Nephron progenitor cell (in vitro differentiated cells): ENCODE measurements around the gene CD52.

Source experiments
- DNase-seq: peaks from one replicate; pipeline ENCODE4 v3.0.0; 2021
- H3K27ac Mint-ChIP-seq: 2 replicates; pipeline ENCODE4 v1.8.0; 2021; ENCODE audit warnings: mild to moderate bottlenecking, moderate library complexity, mixed read lengths
- H3K27me3 Mint-ChIP-seq: 2 replicates; pipeline ENCODE4 v1.8.0; 2021; ENCODE audit warnings: mild to moderate bottlenecking, low read depth, mixed read lengths; ENCODE audit not compliant: poor library complexity
- H3K36me3 Mint-ChIP-seq: 2 replicates; pipeline ENCODE4 v1.8.0; 2021; ENCODE audit warnings: low read depth, mixed read lengths
- H3K4me1 Mint-ChIP-seq: 2 replicates; pipeline ENCODE4 v1.8.0; 2021; ENCODE audit warnings: mixed read lengths
- H3K4me3 Mint-ChIP-seq: 2 replicates; pipeline ENCODE4 v1.8.0; 2021; ENCODE audit warnings: mild to moderate bottlenecking, moderate library complexity, mixed read lengths
- H3K9me3 Mint-ChIP-seq: 2 replicates; pipeline ENCODE4 v1.8.0; 2021; ENCODE audit warnings: mild to moderate bottlenecking, moderate library complexity, mixed read lengths
- CTCF ChIP-seq: fragments of 200-600 bp; sonication (generic); IDR thresholded peaks from 2 replicates; pipeline ENCODE4 v1.5.0; 2021; ENCODE audit warnings: antibody characterized with exemption

Gene CD52

DNA sequence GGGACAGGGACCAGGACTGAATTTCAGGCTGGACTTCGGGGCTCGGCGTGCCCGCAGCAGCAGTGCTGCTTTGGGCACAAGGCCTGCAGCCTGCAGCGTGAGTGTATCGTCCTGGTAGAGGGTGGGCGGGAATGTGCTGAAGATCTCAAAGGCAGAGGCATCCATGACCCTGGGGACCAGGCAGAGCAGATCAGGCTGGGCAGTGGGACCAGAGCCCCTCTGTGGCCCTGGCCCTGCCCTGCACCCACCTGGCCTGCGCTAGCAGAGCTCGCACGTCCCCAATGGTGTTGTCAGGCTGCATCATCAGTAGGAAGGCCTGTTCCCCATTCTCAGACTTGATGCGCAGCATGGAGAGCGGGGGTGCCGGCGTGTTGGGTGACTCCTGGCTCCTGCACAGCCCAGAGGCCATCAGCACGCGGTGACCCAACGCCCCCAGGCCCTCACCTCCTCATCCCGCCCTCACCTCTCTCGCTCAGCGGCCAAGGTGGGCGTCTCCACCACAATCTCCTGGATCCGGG lies 35.3 kb upstream of the CD52 start:
- no peaks in the 10 kb centered on the region for H3K9me3 Mint-ChIP-seq
- no peak for TF ChIP-seq CTCF
- H3K4me1 Mint-ChIP-seq, result peaks cover 74% of the 10 kb centered on the region
- H3K4me3 Mint-ChIP-seq, result peak overlapping the region; percentile 13
- no peak overlapping the region for H3K27ac Mint-ChIP-seq
- no peak for DNase-seq
- peaks cover 5% of the 10 kb centered on the region for H3K27me3 Mint-ChIP-seq
- H3K36me3 Mint-ChIP-seq, result peaks cover 13% of the 10 kb centered on the region

DNA sequence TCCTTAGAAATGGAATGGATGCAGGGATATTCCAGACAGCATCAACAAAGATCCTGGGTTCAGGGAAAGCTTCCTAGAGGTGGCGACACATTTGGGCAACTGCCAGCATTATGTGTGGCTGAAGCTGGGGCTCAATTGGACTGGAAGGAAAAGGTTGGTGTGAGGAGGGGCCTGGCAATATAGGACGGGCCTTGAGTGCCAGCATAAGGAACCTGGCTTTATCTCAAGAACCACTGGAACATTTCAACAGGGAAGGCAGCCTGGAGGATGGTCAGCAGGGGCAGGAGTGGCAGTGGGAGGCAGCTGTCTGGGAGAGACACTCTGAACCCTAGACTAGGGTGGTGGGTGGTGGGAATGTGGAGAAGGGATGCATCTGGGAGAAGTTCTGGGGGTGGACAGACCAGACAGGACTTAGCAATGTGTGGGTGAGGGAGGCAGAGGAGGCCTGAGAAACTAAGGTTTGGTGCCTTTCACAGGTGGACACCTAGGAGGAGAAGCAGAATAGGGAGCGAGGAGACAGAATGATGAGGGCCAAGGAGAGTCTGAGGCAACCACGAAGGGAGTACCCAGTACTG lies 34.4 kb upstream of the CD52 start:
- H3K4me3 Mint-ChIP-seq, result peak overlapping the region; percentile 35
- TF ChIP-seq CTCF, result no peak
- H3K9me3 Mint-ChIP-seq, result no peaks in the 10 kb centered on the region
- H3K4me1 Mint-ChIP-seq, result peaks cover 76% of the 10 kb centered on the region
- peaks cover 4% of the 10 kb centered on the region for H3K36me3 Mint-ChIP-seq
- DNase-seq, result no peak
- H3K27me3 Mint-ChIP-seq, result no peaks in the 10 kb centered on the region
- peak overlapping the region; percentile 62 for H3K27ac Mint-ChIP-seq

DNA sequence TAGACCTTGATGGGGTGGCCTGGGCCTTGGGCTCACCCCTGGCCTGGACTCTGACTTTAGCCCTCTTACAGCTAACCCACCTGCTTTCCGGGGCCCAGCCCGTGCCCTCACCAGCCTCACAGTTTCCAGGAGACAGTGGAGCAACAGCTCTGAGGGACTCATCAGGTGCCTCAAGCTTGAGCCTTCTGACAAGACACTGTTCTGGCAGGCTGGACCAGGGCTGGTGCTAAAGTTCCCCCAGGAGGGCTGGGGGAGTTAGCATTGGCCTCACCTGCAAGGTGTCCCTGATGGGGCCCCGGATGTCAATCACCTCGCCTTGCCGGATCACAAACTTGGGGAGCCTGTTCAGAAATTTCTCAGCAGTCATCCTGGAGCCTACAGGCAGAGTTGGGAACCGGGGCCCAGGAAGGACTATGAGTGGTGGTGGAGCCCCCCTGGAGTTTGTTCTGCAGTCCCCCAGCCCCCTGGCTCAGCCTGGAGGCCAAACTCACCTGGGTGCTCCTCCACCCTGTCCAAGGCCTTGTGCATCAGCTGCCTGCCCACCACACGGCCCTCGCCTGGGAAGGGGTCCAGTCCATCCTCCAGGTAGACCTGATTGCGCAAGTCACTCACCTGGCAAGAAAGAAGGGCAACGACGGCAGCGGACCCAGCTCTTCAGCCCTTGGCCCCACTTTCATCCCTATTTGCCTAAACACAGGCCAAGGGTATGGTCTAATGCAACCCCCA lies 33.7 kb upstream of the CD52 start:
- TF ChIP-seq CTCF, result no peak
- Mint-ChIP-seq H3K27me3 (no peaks in the 10 kb centered on the region), H3K9me3 (no peaks in the 10 kb centered on the region), H3K4me1 (peaks cover 76% of the 10 kb centered on the region), H3K36me3 (no peaks in the 10 kb centered on the region), H3K4me3 (no peak overlapping the region), H3K27ac (no peak overlapping the region)
- no peak for DNase-seq

GRCh38 chr1:26284597-26285347 lies 33.0 kb upstream of the CD52 start:
- no peaks in the 10 kb centered on the region for H3K9me3 Mint-ChIP-seq
- peak; percentile 79 for DNase-seq
- no peak overlapping the region for H3K4me3 Mint-ChIP-seq
- peak; percentile 84 for TF ChIP-seq CTCF
- H3K36me3 Mint-ChIP-seq, result no peaks in the 10 kb centered on the region
- H3K27me3 Mint-ChIP-seq, result no peaks in the 10 kb centered on the region
- peak overlapping the region; percentile 47 for H3K27ac Mint-ChIP-seq
- H3K4me1 Mint-ChIP-seq, result peaks cover 77% of the 10 kb centered on the region

GRCh38 chr1:26285366-26286063 lies 32.2 kb upstream of the CD52 start:
- no peak overlapping the region for H3K4me3 Mint-ChIP-seq
- peak; percentile 49 for TF ChIP-seq CTCF
- no peaks in the 10 kb centered on the region for H3K27me3 Mint-ChIP-seq
- H3K4me1 Mint-ChIP-seq, result peaks cover 81% of the 10 kb centered on the region
- no peak overlapping the region for H3K27ac Mint-ChIP-seq
- H3K36me3 Mint-ChIP-seq, result no peaks in the 10 kb centered on the region
- H3K9me3 Mint-ChIP-seq, result no peaks in the 10 kb centered on the region
- DNase-seq, result peak; percentile 64
